ENCODE data around the gene AXIN1. TPM values are rescaled to one million over a fixed set of nuclear protein-coding genes. Genes with fewer than 3 reads are reported as not detected.

AXIN1 gene
- 10 to 100 TPM; 20.0 to 23.8 TPM for total RNA-seq

DNA sequence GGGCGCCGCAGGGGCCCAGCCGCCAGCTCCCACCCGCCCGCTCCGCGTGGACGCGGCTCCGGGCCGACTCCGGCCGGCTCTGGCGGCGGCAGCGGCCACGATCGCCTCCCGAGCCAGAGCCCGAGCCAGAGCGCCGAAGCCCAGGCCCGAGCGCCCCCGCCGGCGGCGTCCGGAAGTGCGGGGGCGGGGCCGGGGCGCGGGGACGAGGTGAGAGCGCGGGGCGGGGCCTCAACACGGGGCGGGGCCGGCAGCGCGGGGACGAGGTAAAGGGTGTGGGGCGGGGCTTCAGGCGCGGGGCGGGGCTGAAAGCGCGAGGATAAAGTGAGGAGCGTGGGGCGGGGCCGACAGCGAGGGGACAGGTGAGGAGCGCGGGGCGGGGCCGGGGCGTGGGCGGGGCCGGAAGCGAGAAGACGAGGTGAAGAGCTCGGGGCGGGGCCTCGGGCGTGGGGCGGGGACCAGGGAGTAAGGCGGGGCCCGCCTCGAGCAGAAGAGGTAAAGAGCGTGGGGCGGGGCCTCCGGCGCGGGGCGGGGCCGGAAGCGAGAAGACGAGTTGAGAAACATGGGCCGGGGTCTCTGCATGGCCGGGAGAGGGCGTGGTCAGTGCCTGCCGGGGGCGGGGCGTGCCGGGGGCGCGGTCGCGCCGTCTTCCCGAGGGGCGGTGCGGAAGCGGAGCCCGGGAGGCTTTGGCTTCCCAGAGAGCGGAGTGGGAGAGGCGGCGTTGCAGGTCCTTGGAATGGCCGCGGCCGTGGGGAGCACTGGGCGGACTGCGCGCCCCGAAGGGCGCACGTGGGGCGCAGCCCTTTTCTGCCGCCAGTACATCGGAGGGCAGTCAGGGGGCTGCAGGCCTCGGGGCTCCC, at the start of gene AXIN1:
Gene AXIN1 (minus strand): TSS at position 177 of the 857 bp plus-strand sequence. CDS start 5,698 bp downstream, outside the sequence.
- Mint-ChIP-seq H3K27me3 (no peaks in the 10 kb centered on the region), H3K4me3 (peak within 1 kb of the TSS; percentile 80), H3K36me3 (ENCODE audit: low read depth) (peaks cover 4% of the 10 kb centered on the region), H3K9me3 (ENCODE audit: low read depth) (no peaks in the 10 kb centered on the region), H3K4me1 (peaks cover 45% of the 10 kb centered on the region), H3K27ac (peak within 1 kb of the TSS; percentile 79)
- ATAC-seq (peak; percentile 89), DNase-seq (peak; percentile 100)
- CTCF ChIA-PET = interaction anchor here (1.9 kb wide), 1 partner anchor 15 kb away, joined by 4 read pairs; no protein-coding TSS in a partner anchor
- POLR2A ChIA-PET = interaction anchor here (0.5 to 0.6 kb wide), 2 partner anchors 118 to 137 kb away, joined by 3 read pairs; partner anchors contain the start of gene FAM234A
- intact Hi-C loops (cut with DNase I, micrococcal nuclease) = loop anchor here (1.0 to 2.0 kb wide), 16 partner anchors 18 to 618 kb away; partner anchors contain the start of genes MRPL28 (in 2 of the 2), CAPN15 (in 1 of the 2), CHTF18 (in 1 of the 2) and DECR2 (in 1 of the 2)

DNA sequence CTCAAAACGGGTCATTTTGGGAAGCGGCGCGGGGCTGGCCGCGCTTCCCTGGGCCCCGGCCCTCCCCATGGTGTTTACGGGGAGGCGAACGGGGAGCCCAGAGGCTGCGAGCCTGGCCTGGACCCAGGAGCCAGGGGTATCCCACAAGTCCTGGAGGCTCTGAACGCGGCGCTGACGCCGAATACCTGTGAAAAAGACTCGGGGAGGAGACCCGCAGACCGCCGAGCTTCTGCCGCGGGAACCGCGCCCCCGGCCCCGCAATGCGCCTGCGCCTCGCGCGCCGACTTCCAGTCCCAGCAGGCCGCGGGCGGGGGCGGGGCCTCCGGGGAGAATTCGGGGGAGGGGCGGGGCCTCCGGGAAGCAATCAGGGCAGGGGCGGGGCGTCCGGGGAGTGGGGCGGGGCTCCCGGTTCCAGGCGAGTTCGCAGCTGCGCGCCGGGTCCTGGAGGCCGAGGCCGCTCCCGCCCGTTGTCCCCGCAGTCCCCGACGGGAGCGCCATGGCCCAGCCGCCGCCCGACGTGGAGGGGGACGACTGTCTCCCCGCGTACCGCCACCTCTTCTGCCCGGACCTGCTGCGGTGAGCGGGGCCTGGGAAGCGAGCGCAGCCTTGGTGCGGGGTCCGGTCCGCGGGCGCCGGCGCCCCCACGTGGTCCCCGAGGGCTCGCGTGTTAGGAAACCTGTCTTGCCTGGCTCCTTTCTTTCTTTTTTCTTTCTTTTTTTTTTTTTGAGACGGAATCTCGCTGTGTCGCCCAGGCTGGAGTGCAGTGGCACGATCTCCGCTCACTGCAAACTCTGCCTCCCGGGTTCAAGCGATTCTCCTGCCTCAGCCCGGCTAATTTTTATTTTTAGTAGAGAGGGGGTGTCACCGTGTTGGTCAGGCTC, 49.2 kb upstream of the AXIN1 start, which contains the start of gene DECR2:
Gene DECR2 (plus strand): TSS at position 418 of the 881 bp plus-strand sequence. CDS start 79 bp downstream, at position 497.
- DNase-seq = peak; percentile 100
- Mint-ChIP-seq H3K4me1 (peaks cover 10% of the 10 kb centered on the region), H3K27me3 (no peaks in the 10 kb centered on the region), H3K27ac (peak within 1 kb of the TSS; percentile 87), H3K9me3 (ENCODE audit: low read depth) (no peaks in the 10 kb centered on the region), H3K4me3 (peak within 1 kb of the TSS; percentile 82), H3K36me3 (ENCODE audit: low read depth) (peaks cover 2% of the 10 kb centered on the region)
- ATAC-seq = peak; percentile 87
- POLR2A ChIA-PET = interaction anchor here (1.1 kb wide), 1 partner anchor 19 kb away, joined by 3 read pairs; the partner anchor contains the start of gene PGAP6
- CTCF ChIA-PET = interaction anchor here (0.6 to 1.8 kb wide), 3 partner anchors 19 to 24 kb away, joined by 3 to 4 read pairs (median 3); partner anchors contain the start of gene RAB11FIP3
- intact Hi-C loops (cut with DNase I, micrococcal nuclease) = loop anchor here in 1 of 2 experiments (1.0 to 10.0 kb wide), 16 partner anchors 9 to 1213 kb away; partner anchors contain the start of genes AXIN1, CAPN15, CHTF18 and CRAMP1

GRCh38 chr16:400061-400591, 47.6 kb upstream of the AXIN1 start:
- ChIA-PET CTCF (interaction anchor here (1.8 kb wide), 1 partner anchor 25 kb away, joined by 4 read pairs; the partner anchor contains the start of gene RAB11FIP3), POLR2A (no interaction called here)
- Mint-ChIP-seq H3K9me3 (ENCODE audit: low read depth) (no peaks in the 10 kb centered on the region), H3K4me1 (peaks cover 17% of the 10 kb centered on the region), H3K27me3 (peaks cover 3% of the 10 kb centered on the region), H3K27ac (peak overlapping the region; percentile 87), H3K4me3 (peak overlapping the region; percentile 82), H3K36me3 (ENCODE audit: low read depth) (peaks cover 2% of the 10 kb centered on the region)
- ATAC-seq (no peak), DNase-seq (no peak)
- intact Hi-C loops (cut with DNase I, micrococcal nuclease) = loop anchor here in 1 of 2 experiments (2.0 to 10.0 kb wide), 4 partner anchors 269 to 1215 kb away; partner anchors contain the start of genes CRAMP1, IFT140, JMJD8 and RHOT2

DNA sequence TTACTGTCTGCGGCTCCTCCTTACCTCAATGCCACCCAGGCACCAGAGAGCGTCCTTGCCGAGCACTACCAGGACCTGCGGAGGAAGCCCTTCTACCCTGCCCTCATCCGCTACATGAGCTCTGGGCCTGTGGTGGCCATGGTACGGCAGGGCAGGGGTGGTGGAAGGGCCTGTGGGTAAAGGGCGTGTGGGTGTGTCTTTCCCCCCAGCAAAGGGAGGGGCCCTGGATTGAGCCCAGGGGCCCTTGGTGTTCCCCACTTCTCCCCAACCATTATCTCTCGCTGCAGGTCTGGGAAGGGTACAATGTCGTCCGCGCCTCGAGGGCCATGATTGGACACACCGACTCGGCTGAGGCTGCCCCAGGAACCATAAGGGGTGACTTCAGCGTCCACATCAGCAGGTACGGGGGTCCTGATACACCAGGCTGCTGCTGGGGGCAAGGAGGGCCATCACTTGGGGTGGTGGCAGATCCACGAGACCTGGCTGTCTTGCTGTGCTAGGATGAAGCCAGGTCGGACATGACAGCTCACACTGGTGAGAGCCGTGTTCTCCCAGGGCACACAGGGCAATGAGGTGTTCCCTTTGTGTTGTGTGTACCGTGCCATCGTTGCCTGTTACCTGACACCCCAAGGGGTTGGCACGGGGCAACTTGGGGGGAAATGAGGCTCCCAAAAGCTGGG, 47.0 kb upstream of the AXIN1 start:
- Mint-ChIP-seq H3K4me3 (peak overlapping the region; percentile 82), H3K36me3 (ENCODE audit: low read depth) (peaks cover 2% of the 10 kb centered on the region), H3K4me1 (peaks cover 17% of the 10 kb centered on the region), H3K9me3 (ENCODE audit: low read depth) (no peaks in the 10 kb centered on the region), H3K27ac (no peak overlapping the region), H3K27me3 (peaks cover 3% of the 10 kb centered on the region)
- ChIA-PET POLR2A (no interaction called here), CTCF (no interaction called here)
- no peak for ATAC-seq
- DNase-seq = no peak
- intact Hi-C loops (cut with DNase I, micrococcal nuclease) = loop anchor here in 1 of 2 experiments (2.0 to 10.0 kb wide), 4 partner anchors 269 to 1215 kb away; partner anchors contain the start of genes CRAMP1, IFT140, JMJD8 and RHOT2

DNA sequence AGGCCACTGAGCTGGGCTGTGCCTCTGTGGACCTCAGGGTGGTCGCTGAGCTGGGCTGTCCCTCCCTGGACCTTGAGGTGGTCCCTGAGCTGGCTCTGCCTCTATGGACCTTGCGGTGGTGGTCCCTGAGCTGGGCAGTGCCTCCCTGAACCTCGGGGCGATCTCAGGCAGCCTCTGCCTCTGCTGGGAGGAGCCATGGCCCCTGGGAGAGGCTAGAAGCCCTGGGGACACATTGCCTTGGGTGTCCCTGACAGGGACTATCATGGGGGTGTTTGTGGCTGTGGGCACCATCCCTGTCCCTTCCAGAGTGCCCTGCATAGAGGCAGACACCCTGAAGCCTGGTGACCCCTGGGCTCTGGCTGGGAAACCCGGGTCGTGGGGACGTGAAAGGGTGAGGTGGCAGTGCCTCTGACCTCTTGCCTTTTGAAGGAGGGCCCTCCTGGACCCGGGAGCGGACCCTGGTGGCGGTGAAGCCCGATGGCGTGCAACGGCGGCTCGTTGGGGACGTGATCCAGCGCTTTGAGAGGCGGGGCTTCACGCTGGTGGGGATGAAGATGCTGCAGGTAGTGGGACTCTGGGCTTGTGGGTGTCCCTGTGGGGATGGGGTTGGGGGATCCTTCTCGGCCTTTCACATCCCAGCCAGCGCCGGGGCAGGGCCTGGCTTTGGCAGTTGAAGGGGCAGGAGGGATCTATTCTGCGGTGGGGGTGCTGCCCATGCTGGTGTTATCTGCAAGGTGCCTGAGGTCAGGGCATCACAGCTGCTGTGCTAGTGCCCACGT, 46.2 kb upstream of the AXIN1 start:
- ChIA-PET CTCF (interaction anchor here (0.6 kb wide), 1 partner anchor 195 kb away, joined by 3 read pairs; no protein-coding TSS in a partner anchor), POLR2A (no interaction called here)
- Mint-ChIP-seq H3K27ac (no peak overlapping the region), H3K27me3 (peaks cover 3% of the 10 kb centered on the region), H3K4me1 (peaks cover 17% of the 10 kb centered on the region), H3K4me3 (peak overlapping the region; percentile 82), H3K36me3 (ENCODE audit: low read depth) (peaks cover 2% of the 10 kb centered on the region), H3K9me3 (ENCODE audit: low read depth) (no peaks in the 10 kb centered on the region)
- ATAC-seq (no peak), DNase-seq (no peak)
- intact Hi-C loops (cut with DNase I, micrococcal nuclease) = no loop called here

- CTCF ChIA-PET = no interaction called here
- DNase-seq (peak; percentile 70), ATAC-seq (no peak)
- peak overlapping the region; percentile 42 for H3K27ac Mint-ChIP-seq
- intact Hi-C loops (cut with DNase I, micrococcal nuclease) = loop anchor here in 1 of 2 experiments (1.0 kb wide), 1 partner anchor 27 kb away; the partner anchor contains the start of gene RAB11FIP3
- H3K4me3 Mint-ChIP-seq = peak overlapping the region; percentile 63
- peaks cover 19% of the 10 kb centered on the region for H3K4me1 Mint-ChIP-seq
- no peaks in the 10 kb centered on the region for H3K9me3 Mint-ChIP-seq (ENCODE audit: low read depth)
- H3K27me3 Mint-ChIP-seq = peaks cover 3% of the 10 kb centered on the region
- POLR2A ChIA-PET = no interaction called here
- H3K36me3 Mint-ChIP-seq (ENCODE audit: low read depth) = peaks cover 2% of the 10 kb centered on the region
Observed at GRCh38 chr16:397736-398332, 45.3 kb upstream of the AXIN1 start.

GRCh38 chr16:397135-397661, 44.7 kb upstream of the AXIN1 start, which contains the start of gene NME4:
Gene NME4, plus strand, starts transcription at chr16:397199. Its CDS starts 24 bp downstream, at chr16:397223.
- peaks cover 25% of the 10 kb centered on the region for H3K4me1 Mint-ChIP-seq
- intact Hi-C loops (cut with DNase I, micrococcal nuclease) = loop anchor here in 1 of 2 experiments (1.0 kb wide), 1 partner anchor 28 kb away; the partner anchor contains the start of gene RAB11FIP3
- H3K9me3 Mint-ChIP-seq (ENCODE audit: low read depth) = no peaks in the 10 kb centered on the region
- H3K36me3 Mint-ChIP-seq (ENCODE audit: low read depth) = peaks cover 2% of the 10 kb centered on the region
- DNase-seq (peak; percentile 57), ATAC-seq (no peak)
- peaks cover 3% of the 10 kb centered on the region for H3K27me3 Mint-ChIP-seq
- peak within 1 kb of the TSS; percentile 77 for H3K4me3 Mint-ChIP-seq
- H3K27ac Mint-ChIP-seq = peak within 1 kb of the TSS; percentile 79
- ChIA-PET POLR2A (no interaction called here), CTCF (no interaction called here)

GRCh38 chr16:396605-397004, 44.1 kb upstream of the AXIN1 start:
- ATAC-seq (no peak), DNase-seq (no peak)
- CTCF ChIA-PET = interaction anchor here (1.5 kb wide), 1 partner anchor 132 kb away, joined by 3 read pairs; no protein-coding TSS in a partner anchor
- POLR2A ChIA-PET = interaction anchor here (0.7 kb wide), 1 partner anchor 51 kb away, joined by 5 read pairs; no protein-coding TSS in a partner anchor
- Mint-ChIP-seq H3K27me3 (peaks cover 3% of the 10 kb centered on the region), H3K4me1 (peaks cover 31% of the 10 kb centered on the region), H3K27ac (peak overlapping the region; percentile 79), H3K9me3 (ENCODE audit: low read depth) (no peaks in the 10 kb centered on the region), H3K4me3 (peak overlapping the region; percentile 77), H3K36me3 (ENCODE audit: low read depth) (peaks cover 2% of the 10 kb centered on the region)
- intact Hi-C loops (cut with DNase I, micrococcal nuclease) = loop anchor here in 1 of 2 experiments (1.0 kb wide), 1 partner anchor 29 kb away; the partner anchor contains the start of gene RAB11FIP3

DNA sequence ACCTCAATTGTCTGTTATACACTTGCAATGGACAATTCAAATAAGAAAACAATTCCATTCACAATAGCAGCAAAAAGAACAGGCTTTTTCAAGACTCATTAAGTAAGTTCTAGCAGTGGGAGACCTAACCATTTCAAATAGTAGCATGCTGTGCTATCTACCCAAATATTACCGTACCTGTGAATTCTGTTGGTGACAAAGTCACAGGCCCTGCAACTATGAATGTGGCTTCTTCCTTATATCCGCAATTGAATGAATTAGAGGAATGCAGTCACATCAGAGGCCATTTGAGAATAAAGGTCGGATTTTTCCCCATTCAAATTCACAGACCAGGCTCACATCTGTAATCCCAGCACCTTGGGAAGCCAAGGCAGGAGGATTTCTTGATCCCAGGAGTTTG, 43.7 kb upstream of the AXIN1 start:
- intact Hi-C loops (cut with DNase I, micrococcal nuclease) = no loop called here
- POLR2A ChIA-PET = interaction anchor here (0.7 kb wide), 1 partner anchor 50 kb away, joined by 5 read pairs; no protein-coding TSS in a partner anchor
- Mint-ChIP-seq H3K36me3 (ENCODE audit: low read depth) (peaks cover 2% of the 10 kb centered on the region), H3K27ac (peak overlapping the region; percentile 25), H3K4me3 (peak overlapping the region; percentile 77), H3K4me1 (peaks cover 31% of the 10 kb centered on the region), H3K9me3 (ENCODE audit: low read depth) (no peaks in the 10 kb centered on the region), H3K27me3 (peaks cover 3% of the 10 kb centered on the region)
- CTCF ChIA-PET = interaction anchor here (1.0 to 1.5 kb wide), 2 partner anchors 19 to 133 kb away, joined by 3 read pairs; no protein-coding TSS in a partner anchor
- no peak for ATAC-seq
- DNase-seq = no peak

Data from activated CD4-positive, alpha-beta T cell treated with anti-CD3 and anti-CD28 coated beads for 36 hours (primary cell).